ENCODE data around the gene GRAMD2B. TPM values are rescaled to one million over a fixed set of nuclear protein-coding genes. Genes with fewer than 3 reads are reported as not detected.

The GRAMD2B gene
- total RNA-seq, 1 donor from 2014 or later, result 13.7 TPM

DNA sequence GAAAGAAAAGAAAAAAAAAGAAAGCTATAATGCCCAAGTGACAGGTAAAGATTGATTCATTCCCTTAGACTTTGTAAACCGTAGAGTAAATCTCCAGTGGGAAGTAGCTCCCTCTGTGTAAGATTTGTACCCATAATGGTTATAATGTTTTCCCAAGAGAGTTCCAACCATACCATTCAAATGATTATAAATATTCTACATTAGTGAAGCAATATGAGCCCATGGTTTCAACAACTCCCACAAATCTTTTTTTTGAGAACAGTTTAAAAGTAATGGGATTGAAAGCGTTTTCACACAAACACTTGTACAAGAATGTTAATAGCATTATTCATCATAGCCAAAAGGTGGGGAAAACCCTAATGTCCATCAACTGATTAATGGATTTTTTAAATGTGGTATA, 58.0 kb downstream of the GRAMD2B start:
- no peak for DNase-seq
- no peak overlapping the region for H3K27ac ChIP-seq
- no peaks in the 10 kb centered on the region for H3K9me3 ChIP-seq
- intact Hi-C loops (cut with DNase I), result no loop called here
- H3K4me1 ChIP-seq, result no peaks in the 10 kb centered on the region
- TF ChIP-seq, protein P1, sequence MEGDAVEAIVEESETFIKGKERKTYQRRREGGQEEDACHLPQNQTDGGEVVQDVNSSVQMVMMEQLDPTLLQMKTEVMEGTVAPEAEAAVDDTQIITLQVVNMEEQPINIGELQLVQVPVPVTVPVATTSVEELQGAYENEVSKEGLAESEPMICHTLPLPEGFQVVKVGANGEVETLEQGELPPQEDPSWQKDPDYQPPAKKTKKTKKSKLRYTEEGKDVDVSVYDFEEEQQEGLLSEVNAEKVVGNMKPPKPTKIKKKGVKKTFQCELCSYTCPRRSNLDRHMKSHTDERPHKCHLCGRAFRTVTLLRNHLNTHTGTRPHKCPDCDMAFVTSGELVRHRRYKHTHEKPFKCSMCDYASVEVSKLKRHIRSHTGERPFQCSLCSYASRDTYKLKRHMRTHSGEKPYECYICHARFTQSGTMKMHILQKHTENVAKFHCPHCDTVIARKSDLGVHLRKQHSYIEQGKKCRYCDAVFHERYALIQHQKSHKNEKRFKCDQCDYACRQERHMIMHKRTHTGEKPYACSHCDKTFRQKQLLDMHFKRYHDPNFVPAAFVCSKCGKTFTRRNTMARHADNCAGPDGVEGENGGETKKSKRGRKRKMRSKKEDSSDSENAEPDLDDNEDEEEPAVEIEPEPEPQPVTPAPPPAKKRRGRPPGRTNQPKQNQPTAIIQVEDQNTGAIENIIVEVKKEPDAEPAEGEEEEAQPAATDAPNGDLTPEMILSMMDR (IDR thresholded peaks at IDR 0.05), result no peak
- H3K36me3 ChIP-seq, result peaks cover 57% of the 10 kb centered on the region
- no peaks in the 10 kb centered on the region for H3K27me3 ChIP-seq (ENCODE audit: low read depth)
- ATAC-seq, result no peak
- no peak overlapping the region for H3K4me3 ChIP-seq

DNA sequence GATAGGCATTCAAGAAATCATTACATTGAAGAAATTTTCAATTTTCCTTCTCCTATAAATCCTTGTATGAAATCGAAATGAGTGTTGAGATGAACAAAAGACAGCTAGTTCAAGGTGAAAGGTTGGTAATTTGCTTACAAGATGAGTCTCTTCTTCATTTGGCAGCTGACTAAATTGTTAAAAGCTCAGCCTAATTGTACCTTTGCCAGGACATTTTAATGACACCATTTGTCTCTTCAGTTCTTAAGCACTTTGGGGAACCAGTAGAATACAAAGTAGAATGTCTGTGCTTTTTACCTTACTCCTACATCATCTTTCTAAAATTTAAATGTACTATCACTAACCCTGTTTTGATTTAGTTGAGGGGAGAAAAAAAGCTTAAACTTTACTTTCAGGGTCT, 59.4 kb downstream of the GRAMD2B start:
- no peak overlapping the region for H3K27ac ChIP-seq
- DNase-seq (no peak), ATAC-seq (no peak)
- no peaks in the 10 kb centered on the region for H3K9me3 ChIP-seq
- peaks cover 71% of the 10 kb centered on the region for H3K36me3 ChIP-seq
- no peaks in the 10 kb centered on the region for H3K4me1 ChIP-seq
- no peaks in the 10 kb centered on the region for H3K27me3 ChIP-seq (ENCODE audit: low read depth)
- TF ChIP-seq, protein P1 (IDR thresholded peaks at IDR 0.05), result no peak
- intact Hi-C loops (cut with DNase I), result no loop called here
- no peak overlapping the region for H3K4me3 ChIP-seq

DNA sequence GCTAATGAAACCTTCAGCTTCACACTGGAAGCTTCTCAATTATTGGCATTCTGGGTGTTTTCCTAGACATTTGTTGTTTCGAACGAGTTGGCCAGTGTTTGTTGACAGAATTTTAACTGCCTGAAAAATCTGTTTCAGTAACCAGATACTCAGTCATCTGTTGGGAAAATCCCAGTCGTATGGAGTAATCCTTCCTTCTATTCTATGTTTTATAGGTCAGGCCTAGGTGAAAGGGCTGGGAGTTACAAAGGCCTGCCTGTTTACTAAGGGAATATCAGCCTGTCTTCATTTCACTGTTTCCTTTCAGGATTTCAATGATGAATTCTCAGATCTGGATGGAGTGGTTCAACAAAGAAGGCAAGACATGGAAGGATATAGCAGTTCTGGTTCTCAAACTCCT, 59.9 kb downstream of the GRAMD2B start:
- peaks cover 76% of the 10 kb centered on the region for H3K36me3 ChIP-seq
- ATAC-seq, result no peak
- intact Hi-C loops (cut with DNase I), result no loop called here

DNA sequence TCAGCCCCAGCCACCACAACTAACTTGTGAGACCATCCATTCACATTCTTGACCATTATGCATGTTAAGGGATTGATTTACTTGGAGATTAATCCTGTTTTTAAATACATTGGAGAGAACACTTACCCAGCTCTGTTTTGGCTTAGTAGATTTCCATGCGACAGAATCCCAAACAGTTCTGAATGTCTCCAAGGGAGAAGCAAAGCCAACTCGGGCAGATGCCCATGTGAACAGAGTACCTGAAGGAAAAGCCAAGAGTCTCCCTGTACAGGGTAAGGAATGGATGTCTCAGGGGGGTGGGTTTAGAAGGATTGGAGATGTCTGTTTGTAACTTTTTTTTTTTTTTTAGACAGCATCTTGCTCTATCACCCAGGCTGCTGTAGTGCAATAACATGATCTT, 61.0 kb downstream of the GRAMD2B start:
- Histone ChIP-seq H3K9me3 (no peaks in the 10 kb centered on the region), H3K27ac (no peak overlapping the region), H3K27me3 (ENCODE audit: low read depth) (no peaks in the 10 kb centered on the region), H3K36me3 (peaks cover 81% of the 10 kb centered on the region), H3K4me3 (no peak overlapping the region), H3K4me1 (no peaks in the 10 kb centered on the region)
- no peak for DNase-seq
- no peak for ATAC-seq
- intact Hi-C loops (cut with DNase I), result no loop called here
- TF ChIP-seq, protein P1 (IDR thresholded peaks at IDR 0.05), result no peak

More for the DNA sequence above, 59.9 kb downstream of the GRAMD2B start:
- Histone ChIP-seq H3K4me1 (no peaks in the 10 kb centered on the region), H3K9me3 (no peaks in the 10 kb centered on the region), H3K27ac (no peak overlapping the region), H3K27me3 (ENCODE audit: low read depth) (no peaks in the 10 kb centered on the region), H3K4me3 (no peak overlapping the region)
- TF ChIP-seq, protein P1 (IDR thresholded peaks at IDR 0.05), result no peak
- DNase-seq, result no peak

DNA sequence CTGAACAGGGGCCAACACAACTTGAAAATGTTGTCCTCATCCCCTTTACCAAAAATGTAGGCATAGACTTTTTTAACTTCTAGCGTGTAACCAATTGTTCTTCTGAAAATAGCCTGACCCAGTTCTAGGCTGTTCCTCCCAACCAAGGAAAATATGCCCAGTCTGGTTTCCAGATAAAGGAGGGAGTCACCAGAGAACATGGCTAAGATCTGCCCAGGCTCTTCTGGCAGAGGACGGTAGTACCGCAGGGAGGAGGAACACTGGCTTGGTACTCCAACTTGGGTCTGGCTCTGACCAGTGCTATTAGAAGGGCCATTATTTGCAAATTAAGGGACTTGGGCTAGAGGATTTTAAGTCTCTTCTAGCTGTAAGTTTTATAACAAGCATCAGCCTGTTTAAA, 63.1 kb downstream of the GRAMD2B start:
- intact Hi-C loops (cut with DNase I), result no loop called here
- ATAC-seq (no peak), DNase-seq (no peak)
- Histone ChIP-seq H3K9me3 (no peaks in the 10 kb centered on the region), H3K27me3 (ENCODE audit: low read depth) (no peaks in the 10 kb centered on the region), H3K4me3 (no peak overlapping the region), H3K4me1 (no peaks in the 10 kb centered on the region), H3K36me3 (peaks cover 86% of the 10 kb centered on the region), H3K27ac (no peak overlapping the region)
- TF ChIP-seq, protein P1 (IDR thresholded peaks at IDR 0.05), result no peak

DNA sequence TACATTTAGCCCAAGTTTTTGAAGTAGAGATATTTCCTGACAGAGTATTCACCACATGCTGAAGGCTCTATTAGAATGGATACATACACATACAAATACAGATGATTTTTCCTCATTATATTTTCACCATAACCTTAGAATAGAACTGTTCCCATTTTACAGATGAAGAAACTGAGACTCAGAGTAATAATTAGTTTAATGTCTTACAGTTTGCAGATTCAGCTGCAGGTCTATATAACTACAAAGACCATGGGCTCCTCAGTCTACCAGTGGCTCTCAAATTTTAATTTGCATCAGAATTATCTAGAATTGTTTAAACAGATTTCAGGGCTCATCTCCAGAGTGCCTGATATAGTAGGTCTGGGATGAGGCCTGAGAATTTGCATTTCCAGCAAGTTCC, 64.4 kb downstream of the GRAMD2B start:
- intact Hi-C loops (cut with DNase I), result no loop called here
- Histone ChIP-seq H3K9me3 (no peaks in the 10 kb centered on the region), H3K4me1 (no peaks in the 10 kb centered on the region), H3K27me3 (ENCODE audit: low read depth) (no peaks in the 10 kb centered on the region), H3K27ac (no peak overlapping the region), H3K4me3 (no peak overlapping the region), H3K36me3 (peaks cover 93% of the 10 kb centered on the region)
- DNase-seq (no peak), ATAC-seq (no peak)
- TF ChIP-seq, protein P1 (IDR thresholded peaks at IDR 0.05), result no peak

All from lower lobe of right lung (tissue), 2 donors.